Left lung (tissue), 10 donors: ENCODE measurements around the gene TBCD. TPM values are rescaled to one million over a fixed set of nuclear protein-coding genes. Genes with fewer than 3 reads are reported as not detected.
"Not testable (repeated sequence)": the region's sequence is repeated elsewhere in the genome, so short reads cannot be mapped to it uniquely, and the experiment has no call there.

Experiments
- ATAC-seq: fragments of 200-7000 bp; cut with Tn5 transposase; one replicate; pipeline ENCODE4 v1.9.1; 2020; ENCODE audit warnings: moderate library complexity
- DNase-seq, 4 donors: peaks; one replicate each; pipeline ENCODE4 v3.0.0-alpha.2; 2013 to 2020
- H3K27ac ChIP-seq, 2 donors: fragments of 200-600 bp; sonication (generic) in 1 of 2; one replicate each; pipeline versions ENCODE4 v1.5.0 to v1.8.0; 2020 to 2021
- H3K27me3 ChIP-seq, 2 donors: fragments of 200-600 bp; sonication (generic) in 1 of 2; one replicate each; pipeline versions ENCODE4 v1.5.0 to v1.8.0; 2020 to 2021
- H3K36me3 ChIP-seq, 2 donors: fragments of 200-600 bp; sonication (generic) in 1 of 2; one replicate each; pipeline versions ENCODE4 v1.5.0 to v1.8.0; 2020 to 2021
- H3K4me1 ChIP-seq, 2 donors: fragments of 200-600 bp; one replicate each; pipeline ENCODE4 v1.8.0; 2021
- H3K4me3 ChIP-seq, 2 donors: fragments of 200-600 bp; sonication (generic) in 1 of 2; one replicate each; pipeline versions ENCODE4 v1.5.0 to v1.8.0; 2020 to 2021; ENCODE audit warnings: mild to moderate bottlenecking in 1 of 2
- H3K9me3 ChIP-seq, 2 donors: fragments of 200-600 bp; sonication (generic) in 1 of 2; one replicate each; pipeline versions ENCODE4 v1.5.0 to v1.8.0; 2020 to 2021
- CTCF ChIP-seq, 2 donors: fragments of 200-600 bp; sonication (generic) in 1 of 2; IDR thresholded peaks; one replicate each; pipeline versions ENCODE4 v1.5.0 to v1.8.0; 2021; ENCODE audit warnings: antibody characterized with exemption in 2 of 2
- intact Hi-C, 2 donors: fragments of 100-400 bp; cut with DNase I; formaldehyde crosslinking; loops; one replicate each; pipeline versions ENCODE4 v1.11.2 to v1.14.2; 2022
- polyA plus RNA-seq, 6 donors: library from polyadenylated mRNA; unstranded; fragments of 120-200 nt; gene quantifications; one replicate each; pipeline ENCODE4 v1.2.1, GENCODE V29; 2013; ENCODE audit not compliant: insufficient read length in 6 of 6
- total RNA-seq, 2 donors: library from RNA; stranded (reverse); fragmentation: NEBNext Ultra II Directional; extraction: Animal tissue kit (Norgen Biotek cat#: 25700); gene quantifications; one replicate each; pipeline ENCODE4 v1.2.1, GENCODE V29; 2021
- donor health status: DM: no; HTN: yes; CAD: no.
- donor health status: DM: no; HTN: no; CAD: no.

TBCD gene
- total and polyA plus RNA-seq, 8 donors: 87.2 to 133 (median 104) TPM

- Histone ChIP-seq H3K4me1 (no peaks in the 10 kb centered on the region), H3K27me3 (no peaks in the 10 kb centered on the region), H3K27ac (no peak overlapping the region), H3K9me3 (peaks cover 0 to 27% of the 10 kb centered on the region in 2 donors), H3K36me3 (peaks cover 0 to 12% of the 10 kb centered on the region in 2 donors), H3K4me3 (no peak overlapping the region)
- DNase-seq (peak in 1 of 4 donors; percentile 20), ATAC-seq (no peak)
- intact Hi-C loops: no loop called here
- TF ChIP-seq CTCF (IDR thresholded peaks at IDR 0.05): no peak
These were observed 198.7 kb downstream of the TBCD start for GRCh38 chr17:82950525-82951102.

DNA sequence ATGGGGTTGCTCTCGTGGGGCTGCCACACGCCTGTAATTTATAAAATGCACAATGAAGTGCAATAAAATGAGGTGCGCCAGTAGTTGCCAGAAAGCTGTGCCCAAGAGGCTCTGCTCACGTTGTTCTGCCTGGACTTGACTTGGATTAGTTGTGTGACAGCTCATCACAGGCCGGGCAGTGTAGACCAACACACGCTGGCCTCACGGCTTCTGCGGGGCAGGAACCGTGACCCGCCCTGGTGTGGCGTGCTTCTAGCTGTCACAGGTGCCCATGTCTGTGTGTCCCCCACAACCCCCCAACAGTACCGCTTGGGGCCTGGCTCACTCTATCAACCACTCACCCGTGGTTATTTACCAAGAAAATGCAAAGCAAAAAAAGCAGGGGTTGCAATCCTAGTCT is 200.2 kb downstream of the TBCD start:
- ATAC-seq: no peak
- H3K27me3 ChIP-seq: no peaks in the 10 kb centered on the region
- no peak overlapping the region for H3K4me3 ChIP-seq
- TF ChIP-seq CTCF (IDR thresholded peaks at IDR 0.05): no peak
- intact Hi-C loops: no loop called here
- H3K27ac ChIP-seq: no peak overlapping the region
- peak in 1 of 4 donors; percentile 17 for DNase-seq
- H3K36me3 ChIP-seq: peaks cover 0 to 16% of the 10 kb centered on the region in 2 donors
- peaks cover 0 to 24% of the 10 kb centered on the region in 2 donors for H3K9me3 ChIP-seq
- H3K4me1 ChIP-seq: no peaks in the 10 kb centered on the region

- H3K9me3 ChIP-seq: peaks cover 0 to 24% of the 10 kb centered on the region in 2 donors
- H3K27me3 ChIP-seq, H3K4me3 ChIP-seq, intact Hi-C loops, ATAC-seq, H3K4me1 ChIP-seq, DNase-seq, H3K27ac ChIP-seq: not testable (repeated sequence)
- H3K36me3 ChIP-seq: peaks cover 0 to 28% of the 10 kb centered on the region in 2 donors
These were observed 203.2 kb downstream of the TBCD start for GRCh38 chr17:82955106-82955505.

- H3K27me3 ChIP-seq, H3K4me3 ChIP-seq, H3K4me1 ChIP-seq, intact Hi-C loops, H3K27ac ChIP-seq, ATAC-seq, DNase-seq: not testable (repeated sequence)
- H3K9me3 ChIP-seq: peaks cover 0 to 24% of the 10 kb centered on the region in 2 donors
- peaks cover 0 to 32% of the 10 kb centered on the region in 2 donors for H3K36me3 ChIP-seq
These were observed 203.8 kb downstream of the TBCD start for GRCh38 chr17:82955627-82956026.

- Histone ChIP-seq H3K4me1 (no peaks in the 10 kb centered on the region), H3K27me3 (no peaks in the 10 kb centered on the region), H3K9me3 (peaks cover 0 to 24% of the 10 kb centered on the region in 2 donors), H3K36me3 (peaks cover 0 to 35% of the 10 kb centered on the region in 2 donors), H3K27ac (no peak overlapping the region), H3K4me3 (no peak overlapping the region)
- ATAC-seq: peak; percentile 15
- intact Hi-C loops: no loop called here
- no peak for TF ChIP-seq CTCF (IDR thresholded peaks at IDR 0.05)
- peak in 2 of 4 donors; percentile 29 to 58 for DNase-seq
These were observed 204.4 kb downstream of the TBCD start for GRCh38 chr17:82956146-82956725.

DNA sequence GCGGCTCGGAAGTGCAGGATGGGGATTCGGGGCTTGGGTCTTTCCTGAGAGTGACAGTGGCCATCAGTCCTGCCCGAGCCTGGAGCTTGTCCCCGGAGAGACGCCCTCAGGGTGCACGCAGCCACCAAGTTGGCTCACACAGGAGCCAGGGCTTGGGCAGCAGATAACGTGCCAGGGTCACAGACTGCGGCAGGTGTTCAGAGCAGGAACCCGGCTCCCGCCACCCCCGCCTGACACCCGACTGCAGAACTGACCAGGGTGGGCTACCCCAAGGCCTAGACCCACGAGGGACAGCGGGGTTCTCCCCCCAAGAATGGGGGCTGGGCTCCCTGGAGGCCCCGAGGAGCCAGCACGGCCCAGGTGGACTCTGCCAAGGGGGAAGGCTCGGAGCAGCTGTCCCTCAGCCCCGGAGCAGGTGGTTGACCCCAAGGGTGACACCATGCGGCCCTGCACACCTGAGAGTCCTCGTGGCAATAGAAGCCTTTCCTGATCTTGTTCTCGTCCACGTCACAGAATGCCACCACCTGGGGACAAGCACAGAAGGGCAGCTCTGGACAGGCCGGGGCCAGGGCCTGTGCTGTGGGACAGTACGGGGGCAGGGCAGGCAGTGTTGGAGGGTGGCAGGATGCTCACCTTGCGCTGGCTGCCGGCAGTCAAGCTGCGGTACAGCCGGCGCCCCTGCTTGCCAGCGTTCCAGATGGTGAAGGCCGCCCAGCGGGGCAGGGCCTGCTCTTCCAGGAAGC is 205.0 kb downstream of the TBCD start:
- peaks cover 0 to 24% of the 10 kb centered on the region in 2 donors for H3K9me3 ChIP-seq
- H3K27me3 ChIP-seq: no peaks in the 10 kb centered on the region
- peaks cover 0 to 32% of the 10 kb centered on the region in 2 donors for H3K36me3 ChIP-seq
- intact Hi-C loops: no loop called here
- ATAC-seq: no peak
- DNase-seq: peak in 1 of 4 donors; percentile 29
- no peak for TF ChIP-seq CTCF (IDR thresholded peaks at IDR 0.05)
- H3K4me1 ChIP-seq: no peaks in the 10 kb centered on the region
- no peak overlapping the region for H3K4me3 ChIP-seq
- H3K27ac ChIP-seq: no peak overlapping the region
